HTERT RPE-1 (cell line): Measurements from ENCODE around the gene ZNF692.

Source experiments
- in situ Hi-C: fragments of 300-500 bp; cut with MboI; formaldehyde crosslinking; loops from 4 replicates; pipeline ENCODE4 v1.14.3; 2020; ENCODE audit warnings: low sequenced_read_pairs

The ZNF692 gene

GRCh38 chr1:248881261-248881660 lies 22.4 kb upstream of the ZNF692 start:
- in situ Hi-C loops: no loop called here

GRCh38 chr1:248873993-248874533 lies 15.2 kb upstream of the ZNF692 start:
- in situ Hi-C loops: no loop called here

GRCh38 chr1:248873409-248873992 lies 14.6 kb upstream of the ZNF692 start:
- in situ Hi-C loops: no loop called here

- in situ Hi-C loops: no loop called here
These were observed 14.0 kb upstream of the ZNF692 start for GRCh38 chr1:248872752-248873408.

- in situ Hi-C loops: no loop called here
These were observed 13.0 kb upstream of the ZNF692 start for GRCh38 chr1:248871837-248872401.

GRCh38 chr1:248862998-248863881 lies 4.4 kb upstream of the ZNF692 start:
- in situ Hi-C loops: no loop called here

GRCh38 chr1:248862695-248862997 lies 3.8 kb upstream of the ZNF692 start:
- in situ Hi-C loops: no loop called here

GRCh38 chr1:248861616-248862015 lies 2.7 kb upstream of the ZNF692 start:
- in situ Hi-C loops: no loop called here

- in situ Hi-C loops: no loop called here
These were observed 1.1 kb upstream of the ZNF692 start for GRCh38 chr1:248860007-248860406.

- in situ Hi-C loops: no loop called here
These were observed 592 bp downstream of the ZNF692 start for GRCh38 chr1:248858096-248858890.

GRCh38 chr1:248857749-248858095 lies 1.2 kb downstream of the ZNF692 start:
- in situ Hi-C loops: no loop called here

GRCh38 chr1:248857201-248857600 lies 1.7 kb downstream of the ZNF692 start:
- in situ Hi-C loops: no loop called here

GRCh38 chr1:248856176-248856575 lies 2.7 kb downstream of the ZNF692 start:
- in situ Hi-C loops: no loop called here

- in situ Hi-C loops: no loop called here
These were observed 3.3 kb downstream of the ZNF692 start for GRCh38 chr1:248855580-248855979.

- in situ Hi-C loops: no loop called here
These were observed 5.1 kb downstream of the ZNF692 start for GRCh38 chr1:248853663-248854375.

GRCh38 chr1:248852481-248853405 lies 6.1 kb downstream of the ZNF692 start:
- in situ Hi-C loops: no loop called here

GRCh38 chr1:248851390-248851789 lies 7.5 kb downstream of the ZNF692 start:
- in situ Hi-C loops: no loop called here

GRCh38 chr1:248850536-248851251 lies 8.2 kb downstream of the ZNF692 start:
- in situ Hi-C loops: no loop called here
